GM04503 (cell line): Measurements from ENCODE around the gene HGFAC.
"Not testable (repeated sequence)": the region's sequence is repeated elsewhere in the genome, so short reads cannot be mapped to it uniquely, and the experiment has no call there.

ENCODE experiments used
- DNase-seq: peaks from one replicate; pipeline ENCODE4 v3.0.0-alpha.2; 2012; ENCODE audit warnings: low read depth

The HGFAC gene

GRCh38 chr4:3442959-3443749 lies 1.4 kb downstream of the HGFAC start:
- DNase-seq, result no peak

- DNase-seq, result no peak
Observed at GRCh38 chr4:3443750-3444309, 2.1 kb downstream of the HGFAC start.

GRCh38 chr4:3444351-3445110 lies 2.8 kb downstream of the HGFAC start:
- no peak for DNase-seq

- DNase-seq, result no peak
Observed at GRCh38 chr4:3445111-3445820, 3.5 kb downstream of the HGFAC start.

- DNase-seq, result no peak
Observed at GRCh38 chr4:3445829-3446545, 4.2 kb downstream of the HGFAC start.

- no peak for DNase-seq
Observed at GRCh38 chr4:3446631-3447320, 5.0 kb downstream of the HGFAC start.

- no peak for DNase-seq
Observed at GRCh38 chr4:3447431-3448395, 5.9 kb downstream of the HGFAC start.

- DNase-seq, result no peak
Observed at GRCh38 chr4:3449047-3449573, 7.3 kb downstream of the HGFAC start.

GRCh38 chr4:3449574-3450534 lies 8.1 kb downstream of the HGFAC start:
- DNase-seq, result no peak

- no peak for DNase-seq
Observed at GRCh38 chr4:3450643-3451042, 8.9 kb downstream of the HGFAC start.

- DNase-seq, result peak; percentile 37
Observed at GRCh38 chr4:3451956-3452355, 10.2 kb downstream of the HGFAC start.

GRCh38 chr4:3452376-3452775 lies 10.6 kb downstream of the HGFAC start:
- DNase-seq, result no peak

GRCh38 chr4:3455596-3455995 lies 13.8 kb downstream of the HGFAC start:
- not testable (repeated sequence) for DNase-seq

- no peak for DNase-seq
Observed at GRCh38 chr4:3458371-3458770, 16.6 kb downstream of the HGFAC start.

GRCh38 chr4:3459156-3459555 lies 17.4 kb downstream of the HGFAC start:
- DNase-seq, result not testable (repeated sequence)

- no peak for DNase-seq
Observed at GRCh38 chr4:3460926-3461325, 19.2 kb downstream of the HGFAC start.

GRCh38 chr4:3461515-3462291 lies 19.9 kb downstream of the HGFAC start:
- DNase-seq, result no peak

- no peak for DNase-seq
Observed at GRCh38 chr4:3462321-3462789, 20.6 kb downstream of the HGFAC start.
